CD4-positive, CD25-positive, alpha-beta regulatory T cell (primary cell): Measurements from ENCODE around the gene SF3A2. TPM values are rescaled to one million over a fixed set of nuclear protein-coding genes. Genes with fewer than 3 reads are reported as not detected.

Source experiments
- ATAC-seq, 2 donors: fragments of 150-1000 bp; cut with Tn5 transposase; one replicate each; pipeline ENCODE4 v1.10.0; 2021; ENCODE audit warnings: low read depth in 2 of 2, moderate number of reproducible peaks in 2 of 2, moderate library complexity in 1 of 2
- DNase-seq, 3 donors: peaks; one replicate each; pipeline versions ENCODE4 v3.0.0 to v3.0.0-alpha.2; 2012 to 2022; ENCODE audit warnings: mixed read lengths in 1 of 3
- H3K27ac ChIP-seq: one replicate; pipeline ENCODE4 v1.7.0; 2013; ENCODE audit warnings: mild to moderate bottlenecking, low read length; ENCODE audit not compliant: insufficient read depth, poor library complexity, severe bottlenecking
- H3K27me3 ChIP-seq: one replicate; pipeline ENCODE4 v1.7.0; 2013; ENCODE audit warnings: low read length; ENCODE audit not compliant: control insufficient read depth, insufficient read depth
- H3K36me3 ChIP-seq: one replicate; pipeline ENCODE4 v1.7.0; 2013; ENCODE audit warnings: mild to moderate bottlenecking, low read length, moderate library complexity; ENCODE audit not compliant: control insufficient read depth, insufficient read depth
- H3K4me1 ChIP-seq: 2 replicates; pipeline ENCODE4 v1.7.0; 2013; ENCODE audit warnings: mild to moderate bottlenecking, low read length; ENCODE audit not compliant: insufficient read depth, control insufficient read depth, poor library complexity, severe bottlenecking
- H3K4me3 ChIP-seq: one replicate; pipeline ENCODE4 v1.7.0; 2013; ENCODE audit warnings: low read depth, mild to moderate bottlenecking, low read length, moderate library complexity
- H3K9me3 ChIP-seq, 2 experiments: 1 replicate in 1 of 2; 2 replicates in 1 of 2; pipeline ENCODE4 v1.7.0; 2013; ENCODE audit warnings: low read length in 2 of 2, mild to moderate bottlenecking in 1 of 2, moderate library complexity in 1 of 2; ENCODE audit not compliant: control insufficient read depth in 2 of 2
- H3K27ac Mint-ChIP-seq, 3 donors: one replicate each; pipeline ENCODE4 v1.8.0; 2020 to 2022; ENCODE audit warnings: mild to moderate bottlenecking in 3 of 3, mixed read lengths in 3 of 3, moderate library complexity in 2 of 3
- H3K27me3 Mint-ChIP-seq: one replicate; pipeline ENCODE4 v1.8.0; 2022; ENCODE audit warnings: mild to moderate bottlenecking, mixed read lengths
- H3K36me3 Mint-ChIP-seq: one replicate; pipeline ENCODE4 v1.8.0; 2020; ENCODE audit warnings: mixed read lengths
- H3K4me1 Mint-ChIP-seq, 4 donors: one replicate each; pipeline ENCODE4 v1.8.0; 2020 to 2022; ENCODE audit warnings: mixed read lengths in 4 of 4, mild to moderate bottlenecking in 1 of 4
- H3K4me3 Mint-ChIP-seq, 4 donors: one replicate each; pipeline ENCODE4 v1.8.0; 2020 to 2022; ENCODE audit warnings: mild to moderate bottlenecking in 4 of 4, mixed read lengths in 4 of 4, moderate library complexity in 3 of 4
- H3K9me3 Mint-ChIP-seq, 7 donors: one replicate each; pipeline ENCODE4 v1.8.0; 2020 to 2022; ENCODE audit warnings: mixed read lengths in 7 of 7, mild to moderate bottlenecking in 3 of 7, moderate library complexity in 2 of 7
- polyA plus RNA-seq, 4 donors: library from polyadenylated mRNA; unstranded; fragments of 300-500 nt; fragmentation: Illumina TruSeq; gene quantifications; one replicate each; pipeline ENCODE4 v1.2.3, GENCODE V29; 2021
- total RNA-seq: library from RNA; stranded (reverse); gene quantifications from one replicate; pipeline ENCODE4 v1.2.3, GENCODE V29; 2022

The SF3A2 gene
- total and polyA plus RNA-seq, 5 donors from 2014 or later: 13.5 to 146 (median 23.0) TPM

- peaks cover 11% of the 10 kb centered on the region for H3K27me3 Mint-ChIP-seq
- H3K36me3 Mint-ChIP-seq: peaks cover 20% of the 10 kb centered on the region
- peak; percentile 75 to 88 (median 77) for DNase-seq
- peak overlapping the region; percentile 87 for H3K27ac ChIP-seq
- H3K9me3 Mint-ChIP-seq: peaks cover 0 to 3% (median 0%) of the 10 kb centered on the region in 7 donors
- H3K4me1 ChIP-seq: peaks cover 41% of the 10 kb centered on the region
- H3K4me3 Mint-ChIP-seq: peak overlapping the region; percentile 63 to 99 (median 76)
- H3K27me3 ChIP-seq: no peaks in the 10 kb centered on the region
- H3K4me1 Mint-ChIP-seq: peaks cover 6 to 46% (median 20%) of the 10 kb centered on the region in 4 donors
- peak overlapping the region in 2 of 3 donors; percentile 73 to 95 for H3K27ac Mint-ChIP-seq
- no peaks in the 10 kb centered on the region for H3K9me3 ChIP-seq
- ATAC-seq: peak; percentile 9 to 30
- peak overlapping the region; percentile 32 for H3K4me3 ChIP-seq
- H3K36me3 ChIP-seq: no peaks in the 10 kb centered on the region
Measured at GRCh38 chr19:2273356-2274184, 36.9 kb downstream of the SF3A2 start.

DNA sequence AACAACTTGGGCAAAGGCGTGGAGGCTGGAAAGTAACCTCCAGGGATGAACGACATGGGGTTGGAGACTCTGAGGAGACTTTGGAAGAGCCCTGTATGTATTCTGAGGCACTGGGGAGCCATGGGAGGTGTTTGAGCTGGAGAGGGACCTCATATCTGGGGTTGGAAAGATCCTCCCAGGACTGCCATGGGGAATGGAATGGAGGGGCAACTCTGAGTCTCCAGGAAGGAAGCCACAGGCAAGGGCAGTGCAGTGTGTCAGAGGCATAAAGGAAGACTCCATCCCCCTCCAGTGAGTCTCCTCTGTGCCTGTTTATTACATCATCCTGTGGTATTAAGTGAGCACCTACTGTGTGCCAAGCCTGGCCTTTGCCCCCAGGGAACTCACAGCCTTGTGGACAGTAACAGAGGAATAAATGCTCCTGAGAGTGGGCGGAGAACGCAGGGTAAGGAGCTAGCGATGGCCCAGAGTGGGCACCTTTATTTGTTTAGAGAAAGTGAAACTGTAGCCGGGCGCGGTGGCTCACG, 37.6 kb downstream of the SF3A2 start:
- Histone ChIP-seq H3K27me3 (no peaks in the 10 kb centered on the region), H3K9me3 (no peaks in the 10 kb centered on the region), H3K4me3 (no peak overlapping the region), H3K36me3 (no peaks in the 10 kb centered on the region), H3K27ac (peak overlapping the region; percentile 87), H3K4me1 (peaks cover 37% of the 10 kb centered on the region)
- Mint-ChIP-seq H3K9me3 (peaks cover 0 to 3% (median 0%) of the 10 kb centered on the region in 7 donors), H3K27ac (peak overlapping the region in 2 of 3 donors; percentile 73 to 87), H3K4me3 (peak overlapping the region; percentile 63 to 99 (median 74)), H3K36me3 (peaks cover 20% of the 10 kb centered on the region), H3K4me1 (peaks cover 5 to 41% (median 20%) of the 10 kb centered on the region in 4 donors), H3K27me3 (peaks cover 10% of the 10 kb centered on the region)
- DNase-seq (no peak), ATAC-seq (no peak)

DNA sequence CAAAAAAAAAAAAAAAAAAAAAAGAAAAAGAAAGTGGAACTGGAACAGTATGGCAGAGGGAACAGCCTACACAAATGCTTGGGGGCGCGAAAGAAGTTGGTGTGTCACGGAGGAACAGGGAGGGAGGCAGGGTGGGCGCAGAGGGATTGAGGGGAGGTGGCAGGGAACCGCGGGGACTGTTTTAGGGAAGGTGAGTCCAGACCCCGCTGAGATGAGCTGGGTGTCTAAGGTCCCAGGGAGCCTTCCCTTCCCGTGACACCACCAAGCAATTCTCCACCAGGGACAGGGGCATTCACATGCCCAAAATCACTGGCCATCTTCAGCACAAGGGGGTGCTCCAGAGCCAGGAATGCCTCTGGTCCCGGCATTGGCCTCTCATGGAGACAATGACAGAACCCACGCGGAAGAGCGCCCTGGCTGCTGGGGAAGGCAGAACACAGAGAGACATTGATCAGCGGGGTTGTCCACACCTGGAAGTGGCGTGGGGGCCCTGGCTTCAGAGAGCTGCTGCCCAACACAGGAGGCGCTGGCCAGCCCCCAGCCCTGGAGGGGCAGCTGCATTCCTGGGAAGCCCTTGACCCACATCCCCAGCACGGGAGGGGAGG, 38.4 kb downstream of the SF3A2 start:
- Histone ChIP-seq H3K36me3 (no peaks in the 10 kb centered on the region), H3K4me1 (peaks cover 37% of the 10 kb centered on the region), H3K4me3 (no peak overlapping the region), H3K27ac (peak overlapping the region; percentile 23), H3K9me3 (no peaks in the 10 kb centered on the region), H3K27me3 (no peaks in the 10 kb centered on the region)
- H3K36me3 Mint-ChIP-seq: peaks cover 20% of the 10 kb centered on the region
- DNase-seq (peak in 2 of 3 donors; percentile 60 to 66), ATAC-seq (no peak)
- H3K27ac Mint-ChIP-seq: peak overlapping the region; percentile 62 to 69 (median 63)
- H3K4me1 Mint-ChIP-seq: peaks cover 5 to 41% (median 20%) of the 10 kb centered on the region in 4 donors
- H3K9me3 Mint-ChIP-seq: peaks cover 0 to 3% (median 0%) of the 10 kb centered on the region in 7 donors
- H3K4me3 Mint-ChIP-seq: peak overlapping the region; percentile 36 to 99 (median 77)
- peaks cover 7% of the 10 kb centered on the region for H3K27me3 Mint-ChIP-seq

DNA sequence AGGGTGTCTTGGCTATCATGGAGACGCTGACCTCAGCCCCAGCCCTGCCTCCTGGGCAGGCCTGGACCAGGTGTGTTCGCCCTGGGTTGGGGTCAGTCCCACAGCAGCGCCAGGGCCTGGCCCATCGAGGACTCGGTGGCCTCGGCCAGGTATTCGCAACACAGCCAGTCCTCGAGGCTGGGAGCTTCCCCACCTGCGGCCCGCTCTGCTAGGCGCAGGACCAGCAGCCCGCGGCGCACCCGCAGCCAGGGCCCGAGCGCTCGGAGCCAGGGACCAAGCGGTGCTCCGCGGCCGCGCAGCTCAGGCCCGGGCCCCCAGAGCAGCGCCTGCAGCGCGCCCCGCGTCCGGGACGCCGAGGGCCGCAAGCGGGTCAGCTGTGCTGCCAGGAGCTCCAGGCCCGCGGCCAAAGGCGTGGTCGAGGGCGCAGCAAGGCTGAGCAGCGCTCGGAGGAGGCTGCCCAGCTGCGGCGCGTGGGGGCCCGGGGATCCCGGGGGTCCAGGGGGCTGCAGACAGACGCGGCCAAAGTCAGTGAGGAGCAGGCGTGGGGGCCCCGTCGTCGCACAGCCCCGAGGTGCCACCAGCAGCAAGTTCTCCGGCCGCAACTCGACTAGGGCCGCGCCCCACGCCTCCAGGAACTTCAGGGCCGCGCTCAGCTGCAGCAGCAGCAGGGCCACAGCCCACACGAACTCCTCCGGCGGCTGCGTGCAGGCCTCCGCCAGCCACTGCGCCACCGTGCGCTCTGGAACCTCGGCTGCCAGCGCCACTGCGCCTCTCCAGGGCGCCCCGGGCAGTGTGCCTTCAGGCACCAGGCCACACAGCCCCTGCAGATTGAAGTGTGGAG, 39.2 kb downstream of the SF3A2 start:
- Mint-ChIP-seq H3K36me3 (peaks cover 20% of the 10 kb centered on the region), H3K27ac (no peak overlapping the region), H3K4me1 (peaks cover 5 to 41% (median 20%) of the 10 kb centered on the region in 4 donors), H3K27me3 (peaks cover 7% of the 10 kb centered on the region), H3K4me3 (no peak overlapping the region), H3K9me3 (peaks cover 0 to 3% (median 0%) of the 10 kb centered on the region in 7 donors)
- no peak overlapping the region for H3K27ac ChIP-seq
- no peaks in the 10 kb centered on the region for H3K27me3 ChIP-seq
- H3K4me1 ChIP-seq: peaks cover 38% of the 10 kb centered on the region
- no peaks in the 10 kb centered on the region for H3K36me3 ChIP-seq
- ATAC-seq (no peak), DNase-seq (no peak)
- no peak overlapping the region for H3K4me3 ChIP-seq
- no peaks in the 10 kb centered on the region for H3K9me3 ChIP-seq

DNA sequence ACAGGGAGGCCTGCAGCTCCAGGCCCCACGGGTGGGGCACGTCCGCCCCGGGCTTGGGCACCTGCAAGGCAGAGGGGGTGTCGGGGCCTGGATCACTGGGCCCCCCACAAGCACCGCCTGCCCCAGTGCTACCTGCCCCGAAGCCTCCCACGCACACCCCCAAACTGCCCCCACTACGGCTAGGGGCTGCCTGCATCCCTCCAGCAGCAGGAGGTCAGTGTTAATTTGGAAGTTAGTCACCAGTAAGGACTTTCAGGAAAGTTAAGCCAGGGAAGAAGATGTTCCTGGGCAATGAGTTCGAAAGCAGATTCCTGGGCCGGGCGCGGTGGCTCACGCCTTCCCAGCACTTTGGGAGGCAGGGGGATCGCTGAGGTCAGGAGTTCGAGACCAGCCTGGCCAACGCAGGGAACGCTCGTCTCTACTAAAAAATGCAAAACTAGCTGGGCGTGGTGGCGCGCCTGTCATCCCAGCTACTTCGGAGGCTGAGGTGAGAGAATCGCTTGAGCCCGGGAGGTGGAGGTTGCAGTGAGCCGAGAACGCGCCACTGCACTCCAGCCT, 39.9 kb downstream of the SF3A2 start:
- no peak overlapping the region for H3K4me3 ChIP-seq
- H3K27ac Mint-ChIP-seq: no peak overlapping the region
- H3K4me1 Mint-ChIP-seq: peaks cover 5 to 40% (median 18%) of the 10 kb centered on the region in 4 donors
- no peaks in the 10 kb centered on the region for H3K9me3 ChIP-seq
- no peaks in the 10 kb centered on the region for H3K36me3 ChIP-seq
- H3K27me3 ChIP-seq: no peaks in the 10 kb centered on the region
- H3K27ac ChIP-seq: no peak overlapping the region
- no peak for ATAC-seq
- peak overlapping the region in 1 of 4 donors; percentile 86 for H3K4me3 Mint-ChIP-seq
- peaks cover 35% of the 10 kb centered on the region for H3K4me1 ChIP-seq
- H3K27me3 Mint-ChIP-seq: peaks cover 7% of the 10 kb centered on the region
- DNase-seq: no peak
- peaks cover 0 to 3% (median 0%) of the 10 kb centered on the region in 7 donors for H3K9me3 Mint-ChIP-seq
- H3K36me3 Mint-ChIP-seq: peaks cover 17% of the 10 kb centered on the region

- Mint-ChIP-seq H3K4me3 (peak overlapping the region in 2 of 4 donors; percentile 5 to 86), H3K4me1 (peaks cover 5 to 40% (median 14%) of the 10 kb centered on the region in 4 donors), H3K9me3 (peaks cover 0 to 1% (median 0%) of the 10 kb centered on the region in 7 donors), H3K27me3 (peaks cover 7% of the 10 kb centered on the region), H3K27ac (peak overlapping the region; percentile 56 to 80 (median 72)), H3K36me3 (peaks cover 14% of the 10 kb centered on the region)
- Histone ChIP-seq H3K27ac (no peak overlapping the region), H3K27me3 (no peaks in the 10 kb centered on the region), H3K36me3 (no peaks in the 10 kb centered on the region), H3K9me3 (no peaks in the 10 kb centered on the region), H3K4me1 (peaks cover 35% of the 10 kb centered on the region), H3K4me3 (no peak overlapping the region)
- ATAC-seq: no peak
- no peak for DNase-seq
Measured at GRCh38 chr19:2277138-2277537, 40.5 kb downstream of the SF3A2 start.
